GM19043 (cell line): ENCODE measurements around the gene A4GALT.

Source experiments
- ATAC-seq: cut with Tn5 transposase; IDR thresholded peaks from one replicate; pipeline ENCODE4 v1.9.1; 2021; ENCODE audit warnings: low read depth; ENCODE audit not compliant: unreplicated experiment

The A4GALT gene

GRCh38 chr22:42707496-42707895 lies 13.2 kb downstream of the A4GALT start:
- ATAC-seq = no peak

- no peak for ATAC-seq
These were observed 15.8 kb downstream of the A4GALT start for GRCh38 chr22:42704896-42705295.

- no peak for ATAC-seq
These were observed 18.0 kb downstream of the A4GALT start for GRCh38 chr22:42702675-42703074.

- ATAC-seq = no peak
These were observed 19.0 kb downstream of the A4GALT start for GRCh38 chr22:42701694-42702093.

- ATAC-seq = no peak
These were observed 19.8 kb downstream of the A4GALT start for GRCh38 chr22:42700901-42701300.

- no peak for ATAC-seq
These were observed 20.3 kb downstream of the A4GALT start for GRCh38 chr22:42700355-42700754.

GRCh38 chr22:42699976-42700352 lies 20.7 kb downstream of the A4GALT start:
- ATAC-seq = no peak

GRCh38 chr22:42699281-42699975 lies 21.2 kb downstream of the A4GALT start:
- ATAC-seq = no peak

- no peak for ATAC-seq
These were observed 23.1 kb downstream of the A4GALT start for GRCh38 chr22:42697542-42698013.

- ATAC-seq = no peak
These were observed 24.2 kb downstream of the A4GALT start for GRCh38 chr22:42696331-42696967.

GRCh38 chr22:42695294-42695693 lies 25.4 kb downstream of the A4GALT start:
- no peak for ATAC-seq

GRCh38 chr22:42693763-42694683 lies 26.6 kb downstream of the A4GALT start:
- ATAC-seq = no peak

- ATAC-seq = no peak
These were observed 27.5 kb downstream of the A4GALT start for GRCh38 chr22:42693055-42693762.

- no peak for ATAC-seq
These were observed 28.2 kb downstream of the A4GALT start for GRCh38 chr22:42692239-42693054.

- no peak for ATAC-seq
These were observed 29.2 kb downstream of the A4GALT start for GRCh38 chr22:42691440-42691839.

GRCh38 chr22:42688241-42689211 lies 32.1 kb downstream of the A4GALT start:
- ATAC-seq = no peak

- ATAC-seq = no peak
These were observed 33.7 kb downstream of the A4GALT start for GRCh38 chr22:42686756-42687491.
